ENCODE measurements around the gene METTL9. TPM values are rescaled to one million over a fixed set of nuclear protein-coding genes. Genes with fewer than 3 reads are reported as not detected.

METTL9 gene
- polyA plus RNA-seq, 1 experiment, result 46.3 TPM

DNA sequence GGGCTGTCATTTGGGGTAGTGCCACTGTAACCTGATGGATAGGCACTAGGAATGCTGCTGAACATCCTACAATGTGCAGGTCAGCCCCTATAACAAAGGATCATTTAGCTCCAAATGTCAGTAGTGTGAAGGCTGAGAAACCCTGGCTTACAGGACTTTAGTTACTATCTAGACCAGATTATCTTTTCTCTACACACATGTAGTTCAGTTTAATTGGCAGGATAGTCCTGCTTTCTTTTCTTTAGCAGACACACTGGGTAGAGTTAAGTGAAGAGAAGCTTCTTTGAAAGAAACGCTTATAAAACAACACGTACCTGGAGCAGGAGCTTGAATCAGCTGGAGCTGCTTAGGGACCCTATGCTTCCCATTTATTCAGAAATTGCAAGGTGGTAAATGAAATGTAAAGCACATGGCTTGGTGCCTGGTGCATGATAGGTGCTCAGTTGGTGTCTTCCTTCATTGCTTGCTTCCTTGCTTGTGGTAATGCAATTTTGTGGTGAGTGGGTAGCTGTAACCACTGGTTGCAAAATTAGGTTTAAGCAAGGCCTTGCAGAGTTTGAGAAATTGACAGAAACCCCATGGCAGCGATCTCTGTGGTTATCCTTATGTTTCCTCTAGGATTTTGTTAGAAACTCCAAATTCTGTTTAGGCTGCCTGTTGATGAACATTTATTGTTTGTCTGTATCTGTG lies 9.4 kb downstream of the METTL9 start:
- Histone ChIP-seq H3K27me3 (ENCODE audit: control insufficient read depth, insufficient read depth, low read length) (no peaks in the 10 kb centered on the region), H3K36me3 (ENCODE audit: control insufficient read depth, insufficient read depth, low read length) (no peaks in the 10 kb centered on the region), H3K4me3 (ENCODE audit: low read depth, low read length) (no peak overlapping the region)
- no peak for DNase-seq (ENCODE audit: low read depth)
- TF ChIP-seq, protein P1, sequence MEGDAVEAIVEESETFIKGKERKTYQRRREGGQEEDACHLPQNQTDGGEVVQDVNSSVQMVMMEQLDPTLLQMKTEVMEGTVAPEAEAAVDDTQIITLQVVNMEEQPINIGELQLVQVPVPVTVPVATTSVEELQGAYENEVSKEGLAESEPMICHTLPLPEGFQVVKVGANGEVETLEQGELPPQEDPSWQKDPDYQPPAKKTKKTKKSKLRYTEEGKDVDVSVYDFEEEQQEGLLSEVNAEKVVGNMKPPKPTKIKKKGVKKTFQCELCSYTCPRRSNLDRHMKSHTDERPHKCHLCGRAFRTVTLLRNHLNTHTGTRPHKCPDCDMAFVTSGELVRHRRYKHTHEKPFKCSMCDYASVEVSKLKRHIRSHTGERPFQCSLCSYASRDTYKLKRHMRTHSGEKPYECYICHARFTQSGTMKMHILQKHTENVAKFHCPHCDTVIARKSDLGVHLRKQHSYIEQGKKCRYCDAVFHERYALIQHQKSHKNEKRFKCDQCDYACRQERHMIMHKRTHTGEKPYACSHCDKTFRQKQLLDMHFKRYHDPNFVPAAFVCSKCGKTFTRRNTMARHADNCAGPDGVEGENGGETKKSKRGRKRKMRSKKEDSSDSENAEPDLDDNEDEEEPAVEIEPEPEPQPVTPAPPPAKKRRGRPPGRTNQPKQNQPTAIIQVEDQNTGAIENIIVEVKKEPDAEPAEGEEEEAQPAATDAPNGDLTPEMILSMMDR (IDR thresholded peaks at IDR 0.05; ENCODE audit: insufficient read depth, low read depth, low read length), result no peak
- ChIA-PET POLR2A (no interaction called here), CTCF (interaction anchor here (1.2 kb wide), 1 partner anchor 16 kb away, joined by 3 read pairs; no protein-coding TSS in a partner anchor)

DNA sequence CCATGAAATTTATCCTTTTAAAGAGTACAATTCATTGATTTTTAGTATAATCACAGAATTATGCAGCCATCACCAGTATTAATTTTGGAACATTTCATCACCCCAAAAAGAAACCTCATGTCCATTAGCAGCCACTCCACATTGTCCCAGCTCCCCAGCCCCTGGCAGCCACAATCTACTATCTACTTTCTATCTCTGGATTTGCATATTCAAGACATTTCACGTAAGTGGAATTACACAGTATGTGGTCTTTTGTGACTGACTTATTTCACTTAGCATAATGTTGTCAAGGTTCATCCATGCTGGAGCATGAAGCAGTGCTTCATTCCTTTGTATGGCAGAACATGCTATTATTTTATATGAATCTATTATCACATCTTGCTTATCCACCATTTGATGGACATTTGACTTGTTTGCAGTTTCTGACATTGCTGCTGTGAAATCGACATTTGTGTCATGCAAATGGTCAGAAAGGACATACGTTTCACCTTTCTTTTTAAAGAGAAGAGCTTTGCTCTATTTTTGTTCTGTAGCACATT lies 10.7 kb downstream of the METTL9 start:
- Histone ChIP-seq H3K27me3 (ENCODE audit: control insufficient read depth, insufficient read depth, low read length) (no peaks in the 10 kb centered on the region), H3K36me3 (ENCODE audit: control insufficient read depth, insufficient read depth, low read length) (no peaks in the 10 kb centered on the region), H3K4me3 (ENCODE audit: low read depth, low read length) (no peak overlapping the region)
- CTCF ChIA-PET, result interaction anchor here (1.1 kb wide), 1 partner anchor 26 kb away, joined by 3 read pairs; no protein-coding TSS in a partner anchor
- DNase-seq (ENCODE audit: low read depth), result no peak
- TF ChIP-seq, protein P1 (IDR thresholded peaks at IDR 0.05; ENCODE audit: insufficient read depth, low read depth, low read length), result no peak
- POLR2A ChIA-PET, result no interaction called here

DNA sequence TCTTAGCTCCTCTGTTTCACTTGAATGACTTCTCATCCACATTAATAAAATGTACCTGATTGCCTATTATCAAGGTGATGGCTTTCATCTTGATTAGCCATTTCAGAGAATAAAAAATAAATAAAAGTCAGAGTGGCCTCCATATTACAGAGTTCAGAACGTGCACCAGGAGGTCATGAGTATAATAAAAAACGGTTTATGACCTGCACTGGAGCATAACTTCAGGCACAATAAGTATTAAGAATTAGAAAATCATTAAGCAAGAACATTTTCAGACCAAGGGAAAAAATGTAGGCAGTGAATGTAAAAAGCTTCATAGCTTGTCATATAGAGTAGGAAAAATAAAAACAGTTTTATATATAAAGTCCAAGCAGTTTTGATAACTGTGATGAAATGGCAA lies 11.4 kb downstream of the METTL9 start:
- TF ChIP-seq, protein P1 (IDR thresholded peaks at IDR 0.05; ENCODE audit: insufficient read depth, low read depth, low read length), result no peak
- H3K36me3 ChIP-seq (ENCODE audit: control insufficient read depth, insufficient read depth, low read length), result no peaks in the 10 kb centered on the region
- H3K27me3 ChIP-seq (ENCODE audit: control insufficient read depth, insufficient read depth, low read length), result no peaks in the 10 kb centered on the region
- ChIA-PET POLR2A (no interaction called here), CTCF (interaction anchor here (1.1 to 1.4 kb wide), 2 partner anchors 14 to 26 kb away, joined by 3 to 5 read pairs; no protein-coding TSS in a partner anchor)
- H3K4me3 ChIP-seq (ENCODE audit: low read depth, low read length), result no peak overlapping the region
- no peak for DNase-seq (ENCODE audit: low read depth)

DNA sequence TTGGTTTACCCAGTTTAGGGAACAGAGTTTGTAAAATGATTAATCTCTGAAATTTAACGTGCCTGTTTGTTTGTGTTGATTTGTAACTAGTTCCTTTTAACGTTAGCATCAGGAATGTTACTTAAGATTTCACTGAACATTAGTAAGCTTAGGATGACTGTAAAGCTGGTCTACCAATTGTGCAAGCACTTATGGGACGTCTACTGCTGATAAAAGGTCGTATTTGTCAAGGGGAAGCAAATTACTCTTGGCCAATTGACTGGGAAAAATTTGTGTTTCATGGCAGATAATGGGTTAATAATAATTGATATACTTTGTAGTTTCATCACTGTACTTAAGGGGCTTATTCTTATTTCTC lies 11.8 kb downstream of the METTL9 start:
- Histone ChIP-seq H3K36me3 (ENCODE audit: control insufficient read depth, insufficient read depth, low read length) (no peaks in the 10 kb centered on the region), H3K27me3 (ENCODE audit: control insufficient read depth, insufficient read depth, low read length) (no peaks in the 10 kb centered on the region), H3K4me3 (ENCODE audit: low read depth, low read length) (no peak overlapping the region)
- DNase-seq (ENCODE audit: low read depth), result no peak
- ChIA-PET POLR2A (no interaction called here), CTCF (interaction anchor here (0.6 to 1.5 kb wide), 3 partner anchors 9 to 20 kb away, joined by 4 to 6 read pairs (median 5); no protein-coding TSS in a partner anchor)
- TF ChIP-seq, protein P1 (IDR thresholded peaks at IDR 0.05; ENCODE audit: insufficient read depth, low read depth, low read length), result no peak

DNA sequence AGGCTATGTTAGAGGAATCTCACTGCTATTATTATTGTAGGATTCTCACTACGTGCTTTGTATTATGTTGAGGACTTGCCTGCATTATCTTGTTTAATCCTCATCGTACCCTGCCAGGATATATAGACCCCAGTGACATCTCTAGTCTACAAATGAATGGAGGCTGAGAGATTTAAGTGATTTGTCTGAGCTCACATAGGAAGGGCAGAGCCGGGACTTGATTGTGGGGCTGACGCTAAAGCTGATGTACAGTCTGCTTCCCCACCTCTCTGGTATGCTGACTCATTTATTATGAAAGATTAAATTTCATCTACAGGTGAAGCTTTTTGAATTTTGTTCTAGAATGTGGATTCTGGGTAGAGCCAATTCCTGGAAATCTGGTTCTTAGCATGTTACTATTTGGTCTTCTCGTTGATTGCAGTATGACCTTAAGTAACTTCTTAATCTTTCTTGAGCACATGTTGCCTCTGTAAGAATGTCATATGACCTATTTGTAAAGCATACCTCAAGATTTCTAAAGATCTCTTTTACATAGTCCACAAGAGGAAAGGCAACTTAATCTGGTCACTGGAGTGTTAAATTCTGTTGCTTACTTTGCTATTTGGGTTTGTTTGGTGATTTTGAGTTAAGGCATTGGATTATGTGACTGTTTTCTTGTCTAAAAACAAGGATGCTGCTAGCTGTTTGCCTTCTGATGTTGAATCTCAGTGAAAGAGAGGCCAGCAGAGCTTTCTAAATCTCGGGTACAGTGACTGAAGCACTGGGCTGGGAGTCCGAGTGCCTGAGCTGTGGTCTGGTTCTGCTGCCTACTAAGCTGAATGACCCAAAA lies 12.4 kb downstream of the METTL9 start:
- Histone ChIP-seq H3K36me3 (ENCODE audit: control insufficient read depth, insufficient read depth, low read length) (no peaks in the 10 kb centered on the region), H3K4me3 (ENCODE audit: low read depth, low read length) (no peak overlapping the region), H3K27me3 (ENCODE audit: control insufficient read depth, insufficient read depth, low read length) (no peaks in the 10 kb centered on the region)
- no peak for DNase-seq (ENCODE audit: low read depth)
- TF ChIP-seq, protein P1 (IDR thresholded peaks at IDR 0.05; ENCODE audit: insufficient read depth, low read depth, low read length), result no peak
- POLR2A ChIA-PET, result no interaction called here
- CTCF ChIA-PET, result interaction anchor here (0.6 to 1.5 kb wide), 3 partner anchors 8 to 20 kb away, joined by 4 to 6 read pairs (median 5); no protein-coding TSS in a partner anchor
